GOT3 (cell line): ENCODE results near the gene PKHD1.

ENCODE experiments used
- DNase-seq: peaks from one replicate; lab custom pipeline; 2025; ENCODE audit warnings: mixed read lengths; lab: John Stamatoyannopoulos, UW

PKHD1 gene

GRCh38 chr6:52087498-52087999 lies at the start of gene PKHD1:
Gene PKHD1, minus strand, starts transcription at chr6:52087613. Its CDS starts 2,680 bp downstream, at chr6:52084933.
- DNase-seq = no peak

- no peak for DNase-seq
Observed at GRCh38 chr6:52136934-52137467, 49.6 kb upstream of the PKHD1 start.

- DNase-seq = no peak
Observed at GRCh38 chr6:52136055-52136454, 48.6 kb upstream of the PKHD1 start.

- DNase-seq = no peak
Observed at GRCh38 chr6:52135217-52135616, 47.8 kb upstream of the PKHD1 start.

- no peak for DNase-seq
Observed at GRCh38 chr6:52134011-52134410, 46.6 kb upstream of the PKHD1 start.

- DNase-seq = no peak
Observed at GRCh38 chr6:52133324-52133723, 45.9 kb upstream of the PKHD1 start.

- DNase-seq = no peak
Observed at GRCh38 chr6:52132292-52132691, 44.9 kb upstream of the PKHD1 start.

GRCh38 chr6:52130440-52130839 lies 43.0 kb upstream of the PKHD1 start:
- no peak for DNase-seq

- no peak for DNase-seq
Observed at GRCh38 chr6:52127957-52128356, 40.5 kb upstream of the PKHD1 start.

GRCh38 chr6:52126231-52126630 lies 38.8 kb upstream of the PKHD1 start:
- no peak for DNase-seq

GRCh38 chr6:52125572-52125971 lies 38.2 kb upstream of the PKHD1 start:
- no peak for DNase-seq

- DNase-seq = no peak
Observed at GRCh38 chr6:52125139-52125538, 37.7 kb upstream of the PKHD1 start.

GRCh38 chr6:52124126-52125121 lies 37.0 kb upstream of the PKHD1 start:
- DNase-seq = no peak

- DNase-seq = no peak
Observed at GRCh38 chr6:52123251-52123650, 35.8 kb upstream of the PKHD1 start.

- DNase-seq = no peak
Observed at GRCh38 chr6:52117352-52117751, 29.9 kb upstream of the PKHD1 start.

GRCh38 chr6:52116605-52116948 lies 29.2 kb upstream of the PKHD1 start:
- no peak for DNase-seq

- DNase-seq = no peak
Observed at GRCh38 chr6:52115891-52116604, 28.6 kb upstream of the PKHD1 start.

GRCh38 chr6:52115145-52115741 lies 27.8 kb upstream of the PKHD1 start:
- DNase-seq = no peak

GRCh38 chr6:52109171-52109571 lies 21.8 kb upstream of the PKHD1 start:
- no peak for DNase-seq

- no peak for DNase-seq
Observed at GRCh38 chr6:52108128-52108527, 20.7 kb upstream of the PKHD1 start.

- no peak for DNase-seq
Observed at GRCh38 chr6:52106994-52107393, 19.6 kb upstream of the PKHD1 start.

- no peak for DNase-seq
Observed at GRCh38 chr6:52104979-52105378, 17.6 kb upstream of the PKHD1 start.
